Fibroblast of mammary gland (primary cell): ENCODE data around the gene RYR3.

Experiments used
- DNase-seq: peaks from one replicate; pipeline ENCODE4 v3.0.0-alpha.2; 2010; ENCODE audit warnings: low read depth
- H3K4me3 ChIP-seq: 2 replicates; pipeline ENCODE4 v1.5.1; 2011; ENCODE audit warnings: low read depth, mild to moderate bottlenecking, low read length, moderate library complexity; ENCODE audit not compliant: control insufficient read depth
- CTCF ChIP-seq: conservative IDR thresholded peaks from 2 replicates; pipeline ENCODE4 v1.5.1; 2011; ENCODE audit warnings: low read depth, low read length, inconsistent platforms; ENCODE audit not compliant: control insufficient read depth, insufficient read depth

The RYR3 gene

GRCh38 chr15:33902043-33902442 is 591.3 kb downstream of the RYR3 start:
- no peak for TF ChIP-seq CTCF
- H3K4me3 ChIP-seq: no peak overlapping the region
- no peak for DNase-seq

GRCh38 chr15:33903661-33904060 is 592.9 kb downstream of the RYR3 start:
- no peak for TF ChIP-seq CTCF
- no peak for DNase-seq
- no peak overlapping the region for H3K4me3 ChIP-seq

DNA sequence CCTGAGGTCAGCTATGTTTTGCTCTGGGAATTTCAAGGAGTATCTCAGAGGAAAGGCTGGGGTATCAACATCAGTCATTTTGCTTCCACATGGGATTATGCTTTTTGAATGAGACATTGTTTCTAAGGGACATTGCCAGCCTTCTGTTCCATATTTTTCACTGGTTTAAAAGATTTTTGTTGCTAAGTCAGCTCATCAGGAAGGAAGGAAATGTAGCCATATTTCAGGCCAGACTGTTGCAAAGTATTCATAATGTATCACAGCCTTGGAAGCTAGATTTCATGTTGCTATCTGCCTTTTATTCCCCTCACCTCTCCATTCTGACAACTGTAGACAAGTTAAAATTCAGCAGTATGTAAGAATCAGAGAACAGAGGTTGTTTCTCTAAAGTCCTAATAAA is 596.6 kb downstream of the RYR3 start:
- H3K4me3 ChIP-seq: no peak overlapping the region
- no peak for TF ChIP-seq CTCF
- DNase-seq: no peak

DNA sequence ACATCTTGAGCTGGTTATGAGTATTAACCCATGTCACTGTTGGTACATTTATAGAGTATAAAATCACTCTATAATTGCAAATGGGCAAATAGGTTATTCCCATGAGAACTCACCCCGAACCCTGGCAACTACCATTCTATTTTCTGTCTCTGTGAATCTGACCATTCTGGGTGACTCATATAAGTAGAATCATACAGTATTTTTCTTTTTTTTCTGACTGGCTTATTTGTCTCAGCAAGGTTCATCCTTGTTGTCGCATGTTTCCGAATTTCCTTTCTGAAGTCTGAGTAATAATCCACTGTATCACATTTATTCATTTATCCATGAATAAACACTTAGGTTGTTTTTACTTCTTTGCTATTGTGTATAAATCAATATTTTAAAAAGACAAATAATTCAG is 597.6 kb downstream of the RYR3 start:
- TF ChIP-seq CTCF: no peak
- DNase-seq: peak; percentile 78
- no peak overlapping the region for H3K4me3 ChIP-seq

GRCh38 chr15:33910741-33911140 is 600.0 kb downstream of the RYR3 start:
- DNase-seq: peak; percentile 80
- H3K4me3 ChIP-seq: no peak overlapping the region
- TF ChIP-seq CTCF: no peak

DNA sequence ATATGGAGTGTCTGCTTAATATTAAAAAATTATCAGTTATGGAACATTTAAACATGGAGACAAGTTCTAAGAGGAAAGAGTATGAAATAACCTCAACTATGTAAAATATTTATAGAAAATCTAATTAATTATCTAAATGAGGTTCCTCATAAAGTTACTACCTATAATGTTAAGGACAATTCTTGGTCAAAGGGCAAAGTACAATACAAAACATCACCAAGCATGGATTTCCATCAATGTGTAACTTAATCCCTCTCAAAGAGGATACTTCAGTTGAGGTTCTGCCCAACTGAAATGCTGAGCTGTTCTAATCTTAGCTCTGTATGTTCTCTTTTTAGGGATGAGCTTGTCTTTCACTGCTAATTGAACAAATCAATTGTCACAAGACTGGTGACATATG is 601.6 kb downstream of the RYR3 start:
- no peak overlapping the region for H3K4me3 ChIP-seq
- DNase-seq: no peak
- TF ChIP-seq CTCF: no peak

DNA sequence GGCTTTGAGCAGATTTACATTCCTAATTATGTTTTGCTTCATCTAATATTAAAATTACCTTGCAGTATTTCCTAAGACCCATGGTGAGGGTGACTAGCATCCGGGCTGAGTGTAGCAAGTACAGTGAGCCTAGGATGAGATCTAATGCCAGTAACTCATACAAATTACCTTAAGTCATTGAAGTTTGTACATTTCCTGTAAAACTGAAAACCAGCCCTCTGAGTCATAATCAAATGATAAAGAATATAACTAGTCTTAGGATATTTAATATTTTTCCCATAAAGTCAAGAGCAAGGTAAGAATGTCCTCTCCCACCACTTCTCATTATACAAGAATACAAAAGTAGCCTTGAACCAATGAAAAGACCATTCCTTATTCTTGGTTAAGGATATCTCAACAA is 602.7 kb downstream of the RYR3 start:
- no peak overlapping the region for H3K4me3 ChIP-seq
- DNase-seq: peak; percentile 63
- no peak for TF ChIP-seq CTCF
